Right hindlimb (tissue), 1 donor: ENCODE results near the gene NEU4.
"Not testable (repeated sequence)": the region's sequence is repeated elsewhere in the genome, so short reads cannot be mapped to it uniquely, and the experiment has no call there.

Source experiments
- DNase-seq: peaks from one replicate; pipeline ENCODE4 v3.0.0-alpha.2; 2018

Gene NEU4

DNA sequence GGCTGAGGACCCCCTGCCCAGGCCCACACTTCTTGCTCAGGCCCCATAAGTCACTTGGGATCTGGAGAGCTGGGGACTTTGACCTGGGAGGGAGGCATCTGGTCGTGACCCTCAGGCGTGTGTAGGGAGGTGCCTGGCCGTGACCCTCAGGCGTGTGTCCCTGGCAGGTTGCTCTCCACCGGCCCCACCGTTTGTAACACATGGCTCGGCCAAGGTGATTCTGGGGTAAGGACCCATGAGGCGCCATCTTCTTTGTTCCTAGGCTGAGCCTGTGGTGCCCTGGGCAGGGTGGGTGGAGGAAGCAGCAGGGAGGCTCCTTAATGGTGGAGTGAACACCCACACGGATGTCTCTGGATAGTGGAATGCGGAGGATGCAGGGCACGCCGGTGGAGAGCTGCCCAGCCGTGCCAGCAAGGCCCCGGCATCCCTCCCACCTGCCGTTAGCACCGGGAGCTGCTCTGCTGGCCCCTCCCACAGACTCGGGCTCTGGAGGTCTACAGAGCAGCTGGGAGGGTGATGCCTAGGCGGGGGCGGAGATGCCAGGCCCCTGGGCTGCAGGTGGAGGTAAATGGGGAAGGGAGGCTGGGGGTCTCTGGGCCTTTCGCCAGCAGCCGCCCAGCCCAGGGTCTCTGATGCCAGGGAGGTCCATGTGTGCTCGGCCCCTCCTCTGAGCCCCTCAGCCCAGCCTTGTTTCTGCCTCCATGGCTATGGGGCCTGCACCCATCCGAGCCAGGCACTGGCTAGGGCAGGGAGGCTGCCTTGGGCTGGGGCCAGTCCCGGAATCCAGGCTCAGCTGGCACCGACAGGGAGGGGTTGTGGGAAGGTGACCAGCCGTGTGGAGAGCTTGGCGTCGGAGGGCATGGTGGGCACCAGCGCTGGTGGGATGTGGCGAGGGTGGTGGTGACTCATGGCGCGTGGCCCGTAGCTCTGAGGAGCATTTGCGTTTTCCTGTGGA, 33.5 kb upstream of the NEU4 start:
- DNase-seq: no peak

DNA sequence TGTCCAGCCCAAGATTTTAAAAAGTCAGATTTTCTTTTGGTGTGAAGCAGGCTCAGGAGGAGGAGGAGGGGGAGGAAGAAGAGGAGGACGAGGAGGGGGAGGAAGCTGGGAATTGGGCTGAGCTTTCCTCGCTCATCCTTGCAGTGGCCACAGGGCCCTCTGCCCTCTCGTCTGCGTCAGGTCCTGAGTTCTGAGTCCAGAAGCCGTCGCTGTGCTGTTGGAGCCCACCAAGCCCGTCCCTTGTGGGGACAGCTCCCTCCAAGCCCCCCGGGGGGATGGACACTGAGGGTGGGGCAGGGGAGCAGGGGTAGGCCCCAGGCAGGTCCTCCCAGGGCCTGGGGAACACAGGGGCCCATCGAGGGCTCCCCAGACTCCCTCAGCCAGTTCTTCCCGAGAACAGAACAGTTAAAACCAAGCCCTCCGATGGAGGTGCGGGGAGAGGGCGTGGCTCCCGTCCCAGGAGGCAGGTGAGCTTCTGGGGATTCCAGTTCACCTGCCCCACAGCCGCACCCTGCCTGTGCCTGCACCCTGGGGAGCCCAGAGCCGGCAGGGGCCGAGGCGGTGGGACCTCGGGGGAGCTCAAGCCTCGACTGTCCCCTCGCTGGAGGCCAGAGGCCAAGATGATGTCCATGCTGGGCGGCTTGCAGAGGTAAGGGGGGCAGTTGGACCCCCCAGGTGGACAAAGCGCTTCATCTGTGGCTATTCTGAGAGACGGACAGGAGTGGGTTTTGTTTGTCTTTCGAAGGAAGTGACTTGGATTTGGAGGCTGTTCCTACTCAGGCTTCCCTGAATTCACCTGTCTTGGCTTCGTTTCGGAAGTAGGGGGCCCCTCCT, 32.4 kb upstream of the NEU4 start, which contains the start of gene GAL3ST2:
Gene GAL3ST2 (plus strand): TSS at position 487 of the 834 bp plus-strand sequence. CDS start 134 bp downstream, at position 621.
- no peak for DNase-seq

DNA sequence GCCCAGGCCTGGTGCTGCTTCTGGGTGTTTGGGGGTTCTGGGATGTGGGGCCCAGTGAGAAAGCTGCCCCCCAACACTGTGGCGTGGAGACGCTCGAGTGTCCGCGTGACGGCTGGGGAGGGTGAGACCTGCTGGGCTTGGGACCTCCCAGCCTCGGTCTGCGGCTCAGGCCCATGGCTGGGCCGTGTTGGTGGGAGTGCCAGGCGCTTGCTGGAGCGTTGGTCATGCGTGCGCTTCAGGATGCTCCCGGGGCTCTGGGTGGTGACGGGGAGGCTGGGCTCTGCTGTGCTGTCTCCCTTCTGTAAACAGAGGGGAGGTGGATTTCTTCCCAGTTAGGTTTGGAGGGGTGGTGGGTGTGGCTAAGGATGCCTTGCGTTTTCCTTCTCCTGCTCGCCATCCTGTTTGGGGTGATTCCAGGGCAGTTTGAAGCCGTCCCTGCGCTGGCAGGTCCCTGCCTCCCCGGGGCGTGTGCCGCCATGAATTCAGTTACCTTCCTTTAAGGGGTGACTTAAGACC, 31.8 kb upstream of the NEU4 start:
- no peak for DNase-seq

DNA sequence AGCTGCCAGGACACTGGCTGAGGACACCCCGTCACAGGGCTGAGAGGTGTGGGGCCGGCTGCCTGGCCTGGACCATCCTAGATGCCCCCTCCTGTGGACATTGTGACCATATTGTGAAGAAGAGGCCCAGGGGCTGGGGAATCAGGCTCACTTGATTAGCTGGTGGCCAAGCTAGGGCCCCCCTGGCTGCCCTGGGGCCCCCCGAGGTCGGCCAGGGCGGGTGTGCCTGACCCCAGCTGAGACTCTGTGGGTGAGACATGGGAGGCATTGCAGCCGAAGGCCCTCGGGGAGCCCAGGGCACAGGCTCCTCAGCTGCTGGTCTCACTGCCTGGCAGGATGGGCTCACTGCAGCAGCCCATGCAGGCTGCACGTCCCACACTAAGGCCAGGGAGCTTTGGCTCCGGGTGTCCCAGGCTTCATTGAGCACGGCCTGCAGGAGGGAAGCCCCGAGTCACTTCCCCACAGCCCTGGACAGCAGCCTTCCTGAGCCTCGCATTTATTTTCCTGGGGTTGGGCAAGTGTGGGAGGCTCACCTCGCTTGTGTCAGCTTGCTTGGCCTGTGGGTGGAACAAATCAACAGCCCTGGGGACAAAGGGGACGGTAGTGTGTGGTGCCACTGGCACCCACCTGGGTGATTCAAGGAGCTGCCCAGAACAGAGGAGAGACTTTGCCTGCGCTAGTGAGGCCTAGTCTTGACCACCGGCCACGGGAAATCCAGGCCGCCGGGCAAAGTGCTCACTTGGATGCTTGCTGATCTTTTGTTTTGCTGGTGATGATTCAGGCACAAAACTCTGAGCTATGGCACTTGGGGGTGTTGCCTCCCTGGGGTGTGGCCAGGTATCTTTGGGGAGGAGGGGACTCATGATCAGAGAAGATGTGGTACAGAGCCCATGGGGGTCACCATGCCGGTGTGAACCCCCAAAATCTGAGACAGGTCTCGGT, 31.0 kb upstream of the NEU4 start:
- no peak for DNase-seq

DNA sequence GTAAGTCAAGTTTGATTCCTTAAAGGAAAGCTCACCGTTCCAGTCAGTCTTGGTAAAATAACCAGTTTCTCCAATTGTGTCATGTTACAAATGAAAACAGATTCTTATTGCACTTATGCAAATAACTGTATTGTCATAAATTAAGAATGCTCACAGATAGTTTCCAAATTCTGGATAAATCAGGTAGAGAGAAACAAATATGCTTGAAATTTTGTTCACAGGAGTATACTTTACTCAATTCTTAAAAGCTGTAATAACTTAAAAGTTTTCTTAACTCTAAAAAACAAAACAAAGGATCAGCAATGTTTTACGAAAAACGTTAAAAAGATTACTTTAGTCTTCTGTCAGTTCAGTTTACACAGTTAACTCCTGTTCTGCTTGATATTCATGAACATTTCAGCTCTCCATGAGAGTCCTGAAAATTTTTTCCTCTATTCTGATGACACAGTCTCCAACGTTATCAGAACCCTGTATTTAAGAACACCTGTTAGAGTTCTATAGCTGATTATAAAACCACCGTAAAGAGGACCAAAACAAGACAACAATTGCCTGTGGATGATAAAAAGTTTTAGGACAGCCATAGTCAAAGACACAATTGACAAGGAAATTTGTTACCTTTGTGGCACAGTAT, 27.9 kb upstream of the NEU4 start:
- DNase-seq: no peak

DNA sequence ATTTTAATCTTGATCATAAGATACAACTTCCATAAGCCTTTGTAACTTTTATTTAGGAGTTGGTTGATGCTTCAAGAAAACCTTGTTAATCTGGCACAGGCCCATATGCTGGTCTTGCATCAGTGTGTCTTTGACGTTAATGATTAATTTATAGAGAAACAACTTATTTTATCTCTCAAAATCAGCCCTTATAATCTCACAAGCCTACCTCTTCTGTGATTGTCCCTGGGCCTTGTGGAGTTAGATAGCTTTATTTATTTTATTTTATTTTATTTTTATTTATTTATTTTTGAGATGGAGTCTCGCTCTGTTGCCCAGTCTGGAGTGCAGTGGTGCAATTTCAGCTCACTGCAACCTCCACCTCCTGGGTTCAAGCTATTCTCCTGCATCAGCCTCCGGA, 26.9 kb upstream of the NEU4 start:
- DNase-seq: not testable (repeated sequence)

DNA sequence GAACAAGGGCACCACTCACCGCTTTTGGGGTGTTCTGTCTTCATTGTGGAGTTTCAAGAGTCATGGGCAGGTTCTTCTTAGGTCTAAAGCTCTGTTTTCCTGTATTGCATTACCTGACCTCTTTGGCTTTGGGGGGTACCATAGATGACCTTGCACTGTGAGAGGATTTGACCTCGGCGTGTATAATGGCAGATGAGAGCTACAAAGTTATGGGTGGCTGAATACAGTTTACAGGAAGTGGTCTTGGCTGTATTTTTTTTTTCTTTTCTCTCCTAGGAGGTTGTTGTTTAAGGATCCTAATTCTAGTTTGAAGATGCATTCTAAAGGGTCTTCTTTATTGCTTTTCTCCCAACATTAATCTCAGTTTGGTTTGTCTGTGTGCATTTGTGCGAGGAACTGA, 20.9 kb upstream of the NEU4 start:
- DNase-seq: no peak

DNA sequence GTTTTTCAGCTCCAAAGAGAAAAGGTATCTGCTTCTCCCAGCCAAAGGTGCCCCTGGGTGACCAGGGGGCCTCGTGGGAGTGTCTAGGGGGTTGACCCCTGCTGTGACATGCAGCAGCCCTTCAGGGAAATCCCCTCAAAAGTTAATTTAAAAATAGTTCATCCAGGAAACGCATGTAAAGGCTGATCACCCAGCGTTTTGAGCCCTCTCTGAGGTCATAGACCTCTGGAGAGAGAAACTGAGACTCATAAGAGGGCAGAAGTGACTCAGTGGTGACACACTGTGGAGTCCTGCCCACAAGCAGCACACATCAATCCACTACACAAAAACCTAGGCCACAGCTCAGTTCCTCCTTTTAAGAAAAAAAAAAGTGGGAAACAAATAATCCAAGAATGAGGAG, 20.4 kb upstream of the NEU4 start:
- no peak for DNase-seq

DNA sequence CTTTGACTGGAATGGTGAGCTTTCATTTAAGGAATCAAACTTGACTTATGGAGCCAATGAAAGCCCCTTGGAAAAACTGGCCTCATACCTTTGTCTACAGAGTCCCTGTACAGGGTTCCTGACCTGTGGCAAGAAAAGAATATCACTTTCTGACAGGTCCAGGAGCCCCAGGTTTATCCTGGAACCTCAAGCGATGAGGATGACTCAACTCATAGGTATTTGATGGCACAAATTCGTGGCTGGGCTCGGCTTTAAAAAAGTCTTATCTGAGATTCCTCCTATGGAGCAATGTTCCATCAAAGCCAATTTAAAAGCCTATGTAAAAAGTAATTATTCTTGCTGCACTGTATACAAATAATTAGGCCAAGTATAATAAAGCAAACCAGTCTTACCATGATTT, 17.6 kb upstream of the NEU4 start:
- not testable (repeated sequence) for DNase-seq

DNA sequence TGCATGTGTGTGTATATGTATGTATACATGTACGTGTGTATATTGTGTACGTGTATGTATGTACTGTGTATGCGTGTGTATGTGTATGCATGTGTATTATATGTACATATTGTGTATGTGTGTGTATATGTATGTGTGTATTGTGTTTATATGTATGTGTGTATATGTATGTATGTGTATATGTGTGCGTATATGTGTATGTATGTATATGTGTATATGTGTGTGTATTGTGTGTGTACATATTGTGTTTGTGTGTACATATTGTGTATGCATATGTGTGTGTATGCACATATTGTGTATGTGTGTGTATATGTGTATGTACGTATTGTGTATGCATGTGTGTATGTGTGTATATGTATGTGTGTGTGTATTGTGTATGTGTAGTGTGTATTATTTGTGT, 15.6 kb upstream of the NEU4 start:
- no peak for DNase-seq

DNA sequence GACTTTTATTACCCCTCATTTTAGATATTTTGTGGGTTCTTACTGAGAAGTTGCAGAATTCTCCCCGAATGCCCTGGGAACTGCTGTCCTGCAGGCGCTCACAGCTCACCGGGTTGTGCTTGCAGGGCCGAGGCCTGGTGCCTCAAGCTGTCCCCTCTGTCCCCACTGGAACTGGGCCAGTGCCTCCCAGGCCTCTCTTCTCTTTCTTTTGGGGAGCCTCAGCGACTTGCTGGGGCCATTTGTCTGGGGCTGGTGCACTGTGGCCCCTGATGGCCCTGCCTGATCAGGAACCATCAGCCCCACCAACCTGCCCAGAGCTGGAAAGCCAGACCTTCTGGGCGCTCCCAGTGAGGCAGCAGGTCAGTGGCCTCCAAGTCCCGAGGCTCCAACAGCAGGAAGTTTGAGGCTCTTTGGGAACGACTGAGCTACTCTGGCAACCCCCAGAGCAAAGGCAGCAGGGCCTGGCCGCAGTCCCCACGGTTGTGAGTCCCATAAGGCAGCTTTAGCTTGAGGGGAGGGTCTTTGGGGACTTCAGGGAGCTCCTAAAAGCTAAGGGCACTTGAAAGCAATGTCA, 14.7 kb upstream of the NEU4 start:
- DNase-seq: no peak

DNA sequence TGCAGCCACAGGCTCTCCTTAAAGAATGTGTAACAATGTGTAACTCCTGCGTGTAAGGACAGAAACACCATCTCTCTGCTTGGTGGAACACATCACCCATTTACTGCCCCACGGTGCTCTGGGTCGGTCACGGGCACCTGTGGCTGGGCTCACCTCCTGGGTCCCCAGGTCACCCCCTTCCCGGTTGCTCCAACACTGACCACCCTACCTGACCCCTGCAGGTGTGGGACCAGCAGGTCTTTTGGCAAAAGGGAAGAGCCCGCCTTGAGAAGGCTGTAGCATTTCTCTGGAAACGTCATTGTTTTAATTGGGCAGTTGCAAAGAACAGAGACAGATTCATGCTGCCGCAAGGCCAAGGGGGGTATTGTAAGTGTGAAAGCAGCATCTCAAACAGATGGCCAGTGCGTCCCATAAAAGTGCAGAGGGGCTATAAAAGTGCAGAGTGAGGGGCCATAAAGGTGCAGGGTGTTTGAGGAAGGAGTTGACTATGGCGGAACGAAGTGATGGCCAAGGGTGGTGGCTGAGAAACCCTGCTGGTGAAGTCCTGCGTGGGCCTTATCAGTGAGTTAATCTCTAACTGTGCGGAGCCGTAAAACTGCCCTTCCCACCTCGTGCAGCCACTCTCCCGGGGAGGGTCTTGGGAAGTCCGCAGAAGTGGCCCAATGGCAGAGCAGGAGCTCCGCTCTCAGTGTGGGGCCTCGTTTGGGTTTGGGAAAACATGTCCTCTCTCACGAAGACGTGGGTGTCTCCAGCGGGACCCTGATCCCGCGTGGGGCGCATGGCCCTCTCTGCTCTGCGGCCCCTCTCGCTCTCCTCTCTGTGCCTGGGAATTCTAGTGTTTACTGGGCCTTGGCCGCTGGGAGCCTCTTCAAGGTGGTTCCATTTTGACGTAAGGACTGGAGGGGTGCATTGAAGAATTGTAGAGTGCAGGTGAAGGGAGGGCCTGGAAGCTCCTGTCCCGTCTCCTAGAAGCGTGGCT, 13.7 kb upstream of the NEU4 start:
- no peak for DNase-seq

DNA sequence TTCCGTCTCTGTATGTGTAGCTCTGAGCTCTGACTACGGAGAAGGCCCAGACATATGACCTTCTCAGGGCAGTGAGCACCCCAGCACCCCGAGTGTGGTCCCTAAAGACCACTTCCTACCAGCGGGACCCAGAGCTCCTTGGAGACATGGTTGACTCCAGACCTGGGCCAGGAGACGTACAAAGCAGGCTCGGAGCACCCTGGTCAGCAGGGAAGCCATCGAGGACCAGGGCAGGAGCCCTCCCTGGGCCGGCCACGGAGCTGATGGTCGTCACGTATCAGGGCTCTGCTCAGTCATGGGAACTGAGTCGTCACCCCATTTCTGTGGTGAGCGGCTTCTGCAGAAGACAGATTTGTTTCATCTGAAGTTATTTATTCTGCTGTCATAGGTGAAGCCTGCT, 12.8 kb upstream of the NEU4 start:
- no peak for DNase-seq

DNA sequence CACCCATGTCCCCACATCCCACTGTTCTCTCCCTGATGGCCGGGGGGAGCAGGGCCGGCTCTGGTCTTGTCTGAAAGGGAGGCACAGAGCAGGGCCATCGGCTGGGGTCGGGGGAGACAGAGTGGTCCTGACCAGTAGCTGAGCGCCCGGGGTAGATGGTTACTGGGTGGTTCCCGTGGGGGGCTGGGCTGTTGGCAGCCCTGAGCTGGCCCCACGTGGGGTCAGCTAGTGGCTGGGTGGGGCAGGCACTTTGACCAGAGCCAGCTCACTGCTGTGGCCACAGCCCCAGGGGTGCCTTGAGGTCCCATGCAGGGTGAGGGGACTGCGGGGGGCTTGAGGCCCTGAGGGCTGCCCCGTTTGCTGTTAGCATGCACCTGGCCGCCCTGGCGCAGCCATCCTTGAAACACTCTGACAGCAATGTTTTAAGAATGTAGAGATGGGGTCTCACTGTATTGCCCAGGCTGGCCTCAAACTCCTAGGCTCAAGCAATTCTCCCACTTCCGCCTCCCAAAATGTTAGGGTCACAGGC, 12.3 kb upstream of the NEU4 start:
- DNase-seq: no peak

DNA sequence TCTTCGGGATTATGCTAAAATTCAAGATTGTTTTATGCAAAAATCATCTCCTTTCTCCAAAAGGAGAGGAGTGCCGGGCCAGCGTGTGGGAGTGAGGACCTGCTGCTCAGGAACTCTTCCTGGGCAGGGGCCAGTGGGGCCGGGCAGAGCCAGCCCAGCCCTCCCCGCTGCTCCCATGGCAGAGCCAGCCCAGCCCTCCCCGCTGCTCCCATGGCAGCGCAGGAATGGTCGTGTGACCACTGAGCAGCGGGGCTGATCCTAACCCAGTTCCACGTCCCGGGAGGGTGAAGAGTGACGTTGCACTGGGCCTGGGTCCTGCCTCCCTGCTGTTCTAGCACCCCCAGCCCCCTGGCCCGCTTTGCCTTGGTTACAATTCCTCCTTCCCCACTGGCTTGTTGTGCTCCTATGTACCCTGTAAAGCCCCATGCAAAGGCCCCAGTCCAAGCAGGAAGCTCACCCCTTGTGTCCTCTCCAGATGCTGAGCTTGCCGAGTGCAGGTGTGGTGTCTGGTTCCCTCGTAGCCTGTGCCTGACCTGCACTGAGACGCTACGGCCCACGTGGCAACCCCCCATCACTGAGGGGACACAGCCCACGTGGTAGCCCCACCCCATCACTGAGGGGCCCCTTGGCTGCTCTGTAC, 11.4 kb upstream of the NEU4 start:
- no peak for DNase-seq

DNA sequence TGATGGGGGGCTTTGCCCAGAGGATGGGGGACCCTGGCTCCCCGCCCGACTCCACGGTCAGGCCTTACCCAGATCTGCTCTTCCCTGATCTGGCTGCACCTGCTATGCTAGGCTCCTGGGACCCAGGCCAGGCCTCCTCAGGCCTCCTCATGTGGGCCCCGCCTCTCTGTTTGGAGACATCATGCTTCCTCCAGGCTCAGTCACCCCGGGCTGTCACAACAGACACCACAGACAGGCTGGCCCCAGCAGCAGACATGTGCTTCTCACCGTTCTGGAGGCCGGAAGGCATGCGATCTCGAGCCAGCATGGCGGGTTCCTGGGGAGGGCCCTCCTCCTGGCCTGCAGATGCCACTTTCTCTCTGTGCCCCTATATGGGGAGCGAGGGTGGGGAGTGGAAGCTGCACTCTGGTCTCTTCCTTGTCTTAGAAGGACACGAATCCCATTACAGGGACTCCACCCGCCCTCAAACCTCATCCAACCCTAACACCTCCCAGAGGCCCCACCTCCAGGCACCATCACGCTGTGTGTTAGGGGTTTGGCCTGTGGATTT, 10.8 kb upstream of the NEU4 start:
- no peak for DNase-seq

DNA sequence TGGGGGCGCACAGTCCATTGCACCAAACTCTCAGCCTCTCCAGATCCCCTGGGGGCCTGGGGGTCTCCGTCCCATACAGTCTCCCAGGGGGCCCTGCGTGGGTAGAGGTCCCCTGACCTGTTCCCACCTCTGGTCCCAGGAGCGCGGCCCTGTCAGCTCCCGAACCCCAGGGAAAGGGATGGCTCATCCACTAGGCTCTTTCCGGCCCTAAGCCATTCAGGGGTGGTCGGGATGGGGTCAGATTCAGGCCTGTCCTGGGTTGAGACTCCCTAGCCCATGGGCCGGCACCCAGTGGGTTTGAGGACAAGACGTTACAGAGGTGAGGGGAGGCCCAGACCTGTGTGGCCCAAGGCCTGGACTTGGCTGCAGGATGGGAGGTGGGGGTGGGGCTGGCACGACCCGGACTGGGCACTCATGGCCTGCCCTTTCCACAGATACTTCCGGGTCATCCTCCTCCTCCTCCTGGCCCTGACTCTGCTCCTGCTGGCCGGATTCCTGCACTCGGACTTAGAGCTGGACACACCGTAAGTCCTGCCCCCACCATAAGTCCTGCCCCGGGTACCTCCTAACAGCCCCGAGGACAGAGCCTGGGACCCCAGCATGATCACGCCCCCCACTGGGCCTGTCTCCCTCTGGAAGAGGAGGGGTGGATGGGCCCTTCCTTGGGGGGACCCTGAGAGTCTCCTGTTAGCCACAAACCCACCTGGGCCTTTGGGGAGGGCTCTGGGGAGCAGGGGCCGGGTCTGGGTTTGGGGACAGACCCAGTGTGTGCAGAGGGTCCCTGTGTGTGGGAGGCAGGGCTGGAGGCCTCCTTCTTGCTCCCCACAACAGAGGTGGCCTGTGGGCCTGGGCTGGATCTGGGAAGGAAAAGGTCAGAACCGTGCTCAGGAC, 10.1 kb upstream of the NEU4 start:
- no peak for DNase-seq
